Stimulated activated naive B cell treated with anti-CD40 and anti-IgM and Interleukin-4, amounts not matched to agents 10 μg/mL and 1 μg/mL and 100 μg/mL, for 72 hours (primary cell): ENCODE measurements around the gene NRP2.

Source experiments
- ATAC-seq, 2 donors: fragments of 150-1000 bp; cut with Tn5 transposase; replicated peaks; 2 replicates each; pipeline ENCODE4 v1.10.0; 2021; ENCODE audit warnings: moderate library complexity in 1 of 2
- DNase-seq: peaks from one replicate; pipeline ENCODE4 v3.0.0; 2021
- H3K27ac Mint-ChIP-seq: one replicate; pipeline ENCODE4 v1.8.0; 2022; ENCODE audit warnings: mild to moderate bottlenecking, mixed read lengths
- H3K27me3 Mint-ChIP-seq, 2 donors: one replicate each; pipeline ENCODE4 v1.8.0; 2022; ENCODE audit warnings: mixed read lengths in 2 of 2
- H3K36me3 Mint-ChIP-seq, 2 donors: one replicate each; pipeline ENCODE4 v1.8.0; 2022; ENCODE audit warnings: mixed read lengths in 2 of 2, mild to moderate bottlenecking in 1 of 2
- H3K4me1 Mint-ChIP-seq, 2 donors: one replicate each; pipeline ENCODE4 v1.8.0; 2022; ENCODE audit warnings: mixed read lengths in 2 of 2, mild to moderate bottlenecking in 1 of 2
- H3K4me3 Mint-ChIP-seq, 2 donors: one replicate each; pipeline ENCODE4 v1.8.0; 2022; ENCODE audit warnings: mild to moderate bottlenecking in 2 of 2, mixed read lengths in 2 of 2, moderate library complexity in 1 of 2
- H3K9me3 Mint-ChIP-seq, 2 donors: one replicate each; pipeline ENCODE4 v1.8.0; 2022; ENCODE audit warnings: mixed read lengths in 2 of 2, mild to moderate bottlenecking in 1 of 2

Gene NRP2

GRCh38 chr2:205746420-205746785 is 64.1 kb downstream of the NRP2 start:
- H3K36me3 Mint-ChIP-seq = peaks cover 17 to 44% of the 10 kb centered on the region in 2 donors

GRCh38 chr2:205747829-205748386 is 65.6 kb downstream of the NRP2 start:
- no peak overlapping the region for H3K27ac Mint-ChIP-seq
- peaks cover 0 to 5% of the 10 kb centered on the region in 2 donors for H3K4me1 Mint-ChIP-seq
- ATAC-seq = no peak
- H3K9me3 Mint-ChIP-seq = no peaks in the 10 kb centered on the region
- DNase-seq = no peak
- H3K4me3 Mint-ChIP-seq = no peak overlapping the region
- peaks cover 13 to 44% of the 10 kb centered on the region in 2 donors for H3K36me3 Mint-ChIP-seq
- peaks cover 0 to 7% of the 10 kb centered on the region in 2 donors for H3K27me3 Mint-ChIP-seq

More at GRCh38 chr2:205746420-205746785, 64.1 kb downstream of the NRP2 start:
- Mint-ChIP-seq H3K4me3 (no peak overlapping the region), H3K27ac (no peak overlapping the region), H3K27me3 (peaks cover 0 to 10% of the 10 kb centered on the region in 2 donors), H3K9me3 (no peaks in the 10 kb centered on the region), H3K4me1 (peaks cover 0 to 5% of the 10 kb centered on the region in 2 donors)
- ATAC-seq (no peak), DNase-seq (no peak)

- Mint-ChIP-seq H3K4me3 (no peak overlapping the region), H3K27me3 (peaks cover 0 to 7% of the 10 kb centered on the region in 2 donors), H3K27ac (no peak overlapping the region), H3K9me3 (no peaks in the 10 kb centered on the region), H3K4me1 (peaks cover 0 to 5% of the 10 kb centered on the region in 2 donors), H3K36me3 (peaks cover 14 to 39% of the 10 kb centered on the region in 2 donors)
- DNase-seq (no peak), ATAC-seq (peak in 1 of 2 donors; percentile 34)
Observed at GRCh38 chr2:205748639-205749038, 66.3 kb downstream of the NRP2 start.

GRCh38 chr2:205749078-205749477 is 66.8 kb downstream of the NRP2 start:
- ATAC-seq = no peak
- Mint-ChIP-seq H3K27me3 (peaks cover 0 to 7% of the 10 kb centered on the region in 2 donors), H3K9me3 (no peaks in the 10 kb centered on the region), H3K27ac (no peak overlapping the region), H3K36me3 (peaks cover 14 to 35% of the 10 kb centered on the region in 2 donors), H3K4me1 (peaks cover 0 to 5% of the 10 kb centered on the region in 2 donors), H3K4me3 (no peak overlapping the region)
- DNase-seq = no peak

- no peak for DNase-seq
- H3K27ac Mint-ChIP-seq = no peak overlapping the region
Observed at GRCh38 chr2:205750797-205751196, 68.5 kb downstream of the NRP2 start.

GRCh38 chr2:205751569-205752031 is 69.3 kb downstream of the NRP2 start:
- no peaks in the 10 kb centered on the region for H3K9me3 Mint-ChIP-seq
- no peak overlapping the region for H3K4me3 Mint-ChIP-seq
- H3K36me3 Mint-ChIP-seq = peaks cover 8 to 17% of the 10 kb centered on the region in 2 donors
- peaks cover 0 to 5% of the 10 kb centered on the region in 2 donors for H3K4me1 Mint-ChIP-seq
- H3K27ac Mint-ChIP-seq = no peak overlapping the region
- DNase-seq = no peak
- H3K27me3 Mint-ChIP-seq = peaks cover 0 to 7% of the 10 kb centered on the region in 2 donors
- ATAC-seq = no peak

More at GRCh38 chr2:205750797-205751196, 68.5 kb downstream of the NRP2 start:
- H3K36me3 Mint-ChIP-seq = peaks cover 8 to 20% of the 10 kb centered on the region in 2 donors
- no peaks in the 10 kb centered on the region for H3K9me3 Mint-ChIP-seq
- peaks cover 0 to 5% of the 10 kb centered on the region in 2 donors for H3K4me1 Mint-ChIP-seq
- H3K27me3 Mint-ChIP-seq = peaks cover 0 to 7% of the 10 kb centered on the region in 2 donors
- H3K4me3 Mint-ChIP-seq = no peak overlapping the region
- ATAC-seq = no peak

- H3K27ac Mint-ChIP-seq = no peak overlapping the region
- peaks cover 8 to 17% of the 10 kb centered on the region in 2 donors for H3K36me3 Mint-ChIP-seq
Observed at GRCh38 chr2:205752296-205752820, 70.1 kb downstream of the NRP2 start.

GRCh38 chr2:205752924-205753323 is 70.6 kb downstream of the NRP2 start:
- peaks cover 0 to 7% of the 10 kb centered on the region in 2 donors for H3K27me3 Mint-ChIP-seq
- DNase-seq = no peak
- no peak overlapping the region for H3K4me3 Mint-ChIP-seq
- no peak for ATAC-seq
- H3K4me1 Mint-ChIP-seq = peaks cover 0 to under 1% of the 10 kb centered on the region in 2 donors
- no peak overlapping the region for H3K27ac Mint-ChIP-seq
- H3K9me3 Mint-ChIP-seq = no peaks in the 10 kb centered on the region
- peaks cover 6 to 17% of the 10 kb centered on the region in 2 donors for H3K36me3 Mint-ChIP-seq

More at GRCh38 chr2:205752296-205752820, 70.1 kb downstream of the NRP2 start:
- DNase-seq (no peak), ATAC-seq (no peak)
- Mint-ChIP-seq H3K27me3 (peaks cover 0 to 7% of the 10 kb centered on the region in 2 donors), H3K4me1 (peaks cover 0 to 5% of the 10 kb centered on the region in 2 donors), H3K4me3 (no peak overlapping the region), H3K9me3 (no peaks in the 10 kb centered on the region)

- DNase-seq (no peak), ATAC-seq (no peak)
- Mint-ChIP-seq H3K4me1 (no peaks in the 10 kb centered on the region), H3K27ac (no peak overlapping the region), H3K27me3 (peaks cover 0 to 7% of the 10 kb centered on the region in 2 donors), H3K36me3 (peaks cover 3 to 16% of the 10 kb centered on the region in 2 donors), H3K9me3 (no peaks in the 10 kb centered on the region), H3K4me3 (no peak overlapping the region)
Observed at GRCh38 chr2:205754285-205754923, 72.1 kb downstream of the NRP2 start.

GRCh38 chr2:205754924-205755321 is 72.6 kb downstream of the NRP2 start:
- H3K36me3 Mint-ChIP-seq = peaks cover 3 to 14% of the 10 kb centered on the region in 2 donors
- DNase-seq (no peak), ATAC-seq (no peak)
- no peak overlapping the region for H3K27ac Mint-ChIP-seq
- H3K4me3 Mint-ChIP-seq = no peak overlapping the region
- no peaks in the 10 kb centered on the region for H3K9me3 Mint-ChIP-seq
- H3K4me1 Mint-ChIP-seq = no peaks in the 10 kb centered on the region
- peaks cover 0 to 7% of the 10 kb centered on the region in 2 donors for H3K27me3 Mint-ChIP-seq

- peaks cover 6 to 8% of the 10 kb centered on the region in 2 donors for H3K36me3 Mint-ChIP-seq
- no peak overlapping the region for H3K4me3 Mint-ChIP-seq
- H3K27ac Mint-ChIP-seq = no peak overlapping the region
- ATAC-seq (no peak), DNase-seq (no peak)
- H3K27me3 Mint-ChIP-seq = peaks cover 0 to under 1% of the 10 kb centered on the region in 2 donors
- no peaks in the 10 kb centered on the region for H3K4me1 Mint-ChIP-seq
- H3K9me3 Mint-ChIP-seq = no peaks in the 10 kb centered on the region
Observed at GRCh38 chr2:205755923-205756322, 73.6 kb downstream of the NRP2 start.

GRCh38 chr2:205757271-205757670 is 75.0 kb downstream of the NRP2 start:
- no peaks in the 10 kb centered on the region for H3K9me3 Mint-ChIP-seq
- no peak for ATAC-seq
- no peak overlapping the region for H3K4me3 Mint-ChIP-seq
- H3K36me3 Mint-ChIP-seq = peaks cover 3 to 5% of the 10 kb centered on the region in 2 donors
- DNase-seq = no peak
- no peaks in the 10 kb centered on the region for H3K27me3 Mint-ChIP-seq
- H3K27ac Mint-ChIP-seq = no peak overlapping the region
- H3K4me1 Mint-ChIP-seq = no peaks in the 10 kb centered on the region

- DNase-seq = no peak
- Mint-ChIP-seq H3K4me3 (no peak overlapping the region), H3K27me3 (peaks cover 2% of the 10 kb centered on the region in 2 donors), H3K27ac (no peak overlapping the region), H3K36me3 (peaks cover 4% of the 10 kb centered on the region in 2 donors), H3K4me1 (no peaks in the 10 kb centered on the region), H3K9me3 (no peaks in the 10 kb centered on the region)
- no peak for ATAC-seq
Observed at GRCh38 chr2:205758051-205758450, 75.8 kb downstream of the NRP2 start.

- Mint-ChIP-seq H3K27me3 (peaks cover 4 to 6% of the 10 kb centered on the region in 2 donors), H3K4me3 (no peak overlapping the region), H3K4me1 (no peaks in the 10 kb centered on the region), H3K36me3 (peaks cover 4 to 7% of the 10 kb centered on the region in 2 donors), H3K9me3 (no peaks in the 10 kb centered on the region), H3K27ac (no peak overlapping the region)
- ATAC-seq (no peak), DNase-seq (no peak)
Observed at GRCh38 chr2:205758500-205758899, 76.2 kb downstream of the NRP2 start.

- Mint-ChIP-seq H3K27me3 (peaks cover 4 to 14% of the 10 kb centered on the region in 2 donors), H3K36me3 (peaks cover 4 to 7% of the 10 kb centered on the region in 2 donors), H3K9me3 (no peaks in the 10 kb centered on the region), H3K4me1 (no peaks in the 10 kb centered on the region), H3K27ac (no peak overlapping the region), H3K4me3 (no peak overlapping the region)
- ATAC-seq = no peak
- DNase-seq = no peak
Observed at GRCh38 chr2:205759257-205759656, 77.0 kb downstream of the NRP2 start.
